Measurements from ENCODE around the gene SH3D19.
"Not testable (repeated sequence)": the region's sequence is repeated elsewhere in the genome, so short reads cannot be mapped to it uniquely, and the experiment has no call there.

SH3D19 gene

GRCh38 chr4:151325111-151325948, at the start of gene SH3D19:
Gene SH3D19 (minus strand): TSS chr4:151325605. CDS start chr4:151325352, 253 bp downstream.
- no peak for DNase-seq

GRCh38 chr4:151362404-151363164, 37.2 kb upstream of the SH3D19 start:
- DNase-seq = peak; percentile 79

DNA sequence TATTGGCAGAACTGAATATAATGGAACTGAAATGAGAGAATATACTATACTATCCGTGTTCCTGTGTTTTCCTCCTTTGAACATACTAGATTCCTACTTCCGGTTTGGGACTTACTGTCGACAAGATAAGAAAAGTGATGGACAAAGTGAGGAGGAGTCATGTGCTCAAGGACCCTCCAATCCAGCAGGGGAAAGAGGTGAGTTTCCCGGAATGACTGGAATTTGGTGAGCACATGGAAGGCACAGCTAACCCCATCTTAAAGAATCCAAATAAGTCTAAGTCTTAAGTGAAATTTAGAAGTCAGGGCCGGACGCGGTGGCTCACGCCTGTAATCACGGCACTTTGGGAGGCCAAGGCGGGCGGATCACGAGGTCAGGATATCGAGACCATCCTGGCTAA, 36.6 kb upstream of the SH3D19 start:
- DNase-seq = no peak

- no peak for DNase-seq
These were observed 35.7 kb upstream of the SH3D19 start for GRCh38 chr4:151361126-151361525.

- no peak for DNase-seq
These were observed 34.2 kb upstream of the SH3D19 start for GRCh38 chr4:151359576-151359975.

DNA sequence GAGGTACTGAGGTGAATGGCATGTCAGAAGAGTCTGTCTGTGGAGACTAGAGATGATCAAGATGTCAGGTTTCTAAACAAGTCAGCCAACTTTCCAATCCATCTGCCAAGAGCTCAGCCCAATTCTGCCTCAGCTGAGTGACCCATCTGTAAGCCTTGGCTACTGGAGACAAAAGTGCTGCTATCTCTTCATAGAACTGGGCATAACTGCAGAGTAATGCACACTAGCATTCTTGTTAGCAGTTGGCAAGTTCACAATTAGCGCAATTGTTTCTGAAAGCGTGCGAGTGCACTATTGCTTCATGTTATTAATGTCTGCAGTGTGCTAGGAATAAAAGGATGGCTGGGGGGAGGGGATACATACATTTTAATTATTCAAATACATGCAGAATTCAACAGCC, 32.9 kb upstream of the SH3D19 start:
- no peak for DNase-seq

DNA sequence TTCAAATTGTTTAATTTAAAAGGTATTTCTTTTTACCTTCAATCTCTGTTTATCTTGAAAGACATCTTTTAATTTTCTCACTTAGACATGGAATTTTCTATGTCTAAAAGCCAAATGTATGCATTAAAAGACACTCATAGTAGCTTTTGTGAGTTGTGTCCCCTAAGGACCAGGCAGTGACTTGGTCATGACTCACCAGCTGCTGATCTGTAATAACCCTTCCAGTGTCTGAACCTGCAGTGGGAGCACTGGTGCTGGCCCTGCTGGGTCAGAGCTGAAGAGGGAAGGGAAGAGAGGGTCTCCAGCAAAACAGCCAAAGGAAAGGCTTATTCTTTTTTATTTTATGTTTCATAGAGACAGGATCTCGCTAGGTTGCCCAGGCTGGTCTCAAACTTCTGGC, 31.1 kb upstream of the SH3D19 start:
- no peak for DNase-seq

DNA sequence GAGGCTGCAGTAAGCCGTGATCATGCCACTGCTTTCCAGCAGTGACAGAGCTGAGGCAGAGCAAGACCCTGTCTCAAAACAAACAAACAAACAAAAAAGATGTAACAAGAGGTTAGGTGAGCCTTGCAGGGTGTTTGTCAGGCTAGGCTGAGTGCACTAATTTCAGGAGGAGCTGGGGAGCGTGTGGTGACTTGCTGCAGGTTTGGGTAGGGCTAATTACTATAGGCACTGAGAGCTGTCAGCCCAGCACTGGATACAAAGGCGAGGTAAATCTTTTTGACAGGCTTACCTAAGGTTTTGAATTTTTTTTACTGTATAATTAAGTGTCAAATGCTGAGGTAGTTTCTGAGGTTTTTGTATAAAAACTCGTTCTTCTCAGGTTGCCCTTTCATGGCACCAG, 29.8 kb upstream of the SH3D19 start:
- DNase-seq = no peak

DNA sequence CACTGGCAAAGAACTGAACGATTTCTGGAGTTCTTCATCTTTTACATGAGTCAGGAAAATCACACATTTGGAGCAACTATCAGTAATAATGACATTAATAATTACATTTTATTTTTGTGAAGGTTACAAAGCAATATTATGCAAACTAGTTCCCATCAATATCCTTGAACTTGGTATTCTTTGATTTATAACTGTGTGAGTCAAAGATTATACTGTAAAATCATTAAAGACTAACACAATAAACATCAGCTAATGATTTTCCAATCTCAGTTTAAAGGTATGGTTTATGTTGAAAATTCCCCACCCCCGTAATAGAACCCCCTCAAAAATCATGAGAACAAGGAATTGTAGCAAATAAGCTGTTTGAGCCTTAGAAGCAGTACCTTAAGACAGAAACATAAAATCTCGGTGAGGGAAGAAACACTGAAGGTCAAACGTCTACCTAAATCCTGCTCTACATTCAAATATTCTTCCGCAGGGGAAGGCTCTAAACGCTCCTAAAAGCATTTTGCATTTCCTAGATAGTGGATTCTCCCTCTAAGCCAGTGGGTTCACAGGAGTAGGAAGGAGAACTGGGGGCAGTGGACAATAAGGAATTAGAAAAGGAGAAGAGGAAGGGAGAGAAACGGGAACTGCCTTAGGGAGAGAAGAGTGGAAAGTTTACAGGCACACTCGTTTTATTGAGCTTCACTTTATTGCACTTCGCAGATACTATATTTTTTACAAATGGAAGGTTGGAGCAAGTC, 22.3 kb upstream of the SH3D19 start:
- no peak for DNase-seq

GRCh38 chr4:151344948-151345347, 19.5 kb upstream of the SH3D19 start:
- DNase-seq = no peak

- DNase-seq = no peak
These were observed 15.5 kb upstream of the SH3D19 start for GRCh38 chr4:151340751-151341385.

DNA sequence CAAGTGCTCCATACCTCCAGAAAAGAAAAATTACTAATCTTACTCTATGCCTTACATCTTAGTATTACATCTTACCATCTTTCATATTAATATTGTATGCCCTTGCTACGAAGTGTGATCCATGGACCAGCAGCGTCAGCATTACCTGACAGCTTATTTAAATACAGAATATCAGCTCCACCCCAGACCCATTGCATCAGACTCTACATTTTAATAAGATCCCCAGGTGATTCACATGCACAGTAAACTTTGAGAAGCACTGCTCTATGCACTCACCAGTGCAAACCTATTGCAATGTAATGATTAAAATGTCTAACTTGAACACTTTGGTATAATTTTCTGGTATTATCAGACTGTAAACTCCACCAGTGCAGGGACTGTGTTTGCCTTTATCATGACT, 14.1 kb upstream of the SH3D19 start:
- no peak for DNase-seq

GRCh38 chr4:151331276-151332042, 6.1 kb upstream of the SH3D19 start:
- DNase-seq = no peak

DNA sequence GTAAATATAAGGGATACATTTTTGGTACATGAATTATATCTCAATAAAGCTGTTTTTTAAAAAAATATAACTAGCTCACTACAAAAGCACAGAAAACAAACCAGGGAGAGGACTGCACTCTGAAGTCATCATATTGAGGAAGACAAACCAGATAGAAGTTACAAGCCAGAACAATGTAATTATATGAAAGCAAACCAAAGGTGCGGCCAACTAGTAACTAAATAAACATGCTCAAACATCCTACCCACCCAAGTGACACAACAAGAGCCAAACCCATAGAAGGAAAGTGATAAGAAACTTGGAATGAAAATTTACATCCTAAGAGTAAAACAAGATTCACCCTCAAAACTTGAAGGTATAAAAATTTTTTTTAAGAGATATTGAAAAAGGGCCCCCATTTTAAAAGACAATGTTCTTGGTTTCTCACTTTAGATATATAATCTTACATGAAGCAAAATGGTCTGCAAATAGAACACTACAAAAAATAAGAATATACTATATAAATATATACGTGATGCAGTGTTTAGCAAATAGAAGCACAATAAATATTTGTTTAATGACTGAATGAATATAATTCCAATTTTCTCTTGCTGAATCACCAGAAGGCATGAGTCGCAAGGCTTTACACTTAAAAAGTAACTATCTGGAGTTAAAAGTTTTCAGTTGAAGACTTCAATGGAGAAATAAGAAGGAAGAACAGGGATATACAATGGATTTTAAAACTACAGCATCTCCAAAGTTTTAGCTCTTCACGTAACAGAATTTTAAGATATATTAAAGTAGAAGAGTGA, 4.0 kb upstream of the SH3D19 start:
- no peak for DNase-seq

DNA sequence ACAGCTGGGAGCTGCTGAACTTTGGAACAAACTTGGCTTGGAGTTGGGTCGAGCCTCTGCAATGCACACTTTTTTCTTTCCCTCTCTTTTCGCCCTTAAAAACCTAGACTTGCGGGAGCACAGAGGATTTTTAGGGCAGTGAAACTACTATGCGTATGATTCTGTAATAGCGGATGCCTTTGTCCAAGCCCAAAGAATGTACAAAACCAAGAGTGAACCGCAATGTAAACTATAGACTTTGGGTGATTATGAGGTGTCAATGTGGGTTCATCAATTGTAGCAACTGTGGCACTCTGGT, 493 bp upstream of the SH3D19 start:
- no peak for DNase-seq

DNA sequence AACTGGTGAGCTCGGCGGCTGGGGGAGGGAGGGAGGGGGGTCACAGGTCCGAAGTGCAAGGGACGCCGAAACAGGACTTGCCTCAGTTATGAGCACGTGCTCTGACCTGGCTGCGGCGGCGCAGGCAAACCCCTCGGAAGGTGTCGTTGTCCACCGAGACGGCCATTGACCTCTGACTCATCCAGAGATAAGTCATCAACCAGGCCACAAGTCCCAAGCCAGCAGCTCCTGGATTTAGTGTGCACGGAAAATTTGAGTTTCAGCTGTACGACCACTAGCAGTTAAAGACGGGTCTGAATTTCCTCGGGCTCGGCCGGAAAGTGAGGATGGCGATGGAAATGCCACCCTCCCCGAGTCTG, 674 bp downstream of the SH3D19 start:
- DNase-seq = no peak

GRCh38 chr4:151324124-151324751, 1.2 kb downstream of the SH3D19 start:
- no peak for DNase-seq

DNA sequence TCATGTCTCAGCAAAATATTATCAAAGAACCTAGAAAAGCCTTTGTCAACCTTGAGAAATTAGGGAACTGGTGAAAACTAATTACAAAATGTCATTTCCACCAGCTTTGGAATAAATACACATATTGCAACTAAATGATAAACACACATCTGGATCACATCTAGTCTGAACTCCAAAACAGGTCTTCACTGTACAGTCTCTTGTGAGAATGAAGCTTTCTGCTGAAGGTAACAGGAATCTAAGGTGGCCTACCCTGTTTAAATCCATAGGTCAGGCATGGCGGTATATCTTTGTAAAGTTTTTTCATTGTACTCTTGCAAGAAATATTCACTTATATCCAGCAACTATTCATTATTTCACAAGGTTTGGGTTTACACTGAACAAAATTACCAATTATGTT, 1.7 kb downstream of the SH3D19 start:
- no peak for DNase-seq

- no peak for DNase-seq
These were observed 2.8 kb downstream of the SH3D19 start for GRCh38 chr4:151322570-151322969.

- DNase-seq = not testable (repeated sequence)
These were observed 3.2 kb downstream of the SH3D19 start for GRCh38 chr4:151322161-151322560.

DNA sequence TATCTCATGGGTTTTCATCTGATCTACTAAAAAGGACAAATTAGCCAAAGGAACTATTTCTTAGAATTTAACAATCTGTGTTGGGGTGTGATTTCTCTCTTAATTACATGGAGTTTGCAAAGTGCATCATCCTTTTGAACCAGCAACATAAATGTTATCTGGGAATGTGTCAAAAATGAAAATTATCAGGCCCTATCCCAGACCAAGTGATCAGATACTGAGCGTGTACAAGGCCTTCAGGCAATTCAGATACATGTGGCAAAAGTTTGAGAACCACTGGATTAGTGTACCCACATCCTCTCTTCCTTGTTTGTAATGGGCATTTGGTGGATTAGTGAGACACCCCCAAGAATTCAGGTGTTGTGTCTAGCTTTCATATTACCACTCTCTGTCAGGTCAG, 3.8 kb downstream of the SH3D19 start:
- DNase-seq = no peak

All from CD4-positive, alpha-beta T cell treated with Interleukin-17A for 4 hours (primary cell).